GM21447 (cell line): ENCODE measurements around the gene MORN5.

Experiments used
- ATAC-seq: cut with Tn5 transposase; IDR thresholded peaks from one replicate; pipeline ENCODE4 v1.9.1; 2021; ENCODE audit not compliant: unreplicated experiment

MORN5 gene

GRCh38 chr9:122228568-122229484, 69.1 kb downstream of the MORN5 start, which contains the start of gene LHX6:
TSS of gene LHX6 (minus strand) at chr9:122228957. CDS start at chr9:122228740, 217 bp downstream.
- no peak for ATAC-seq

GRCh38 chr9:122229485-122229837, 69.8 kb downstream of the MORN5 start:
- no peak for ATAC-seq

- ATAC-seq = no peak
Observed at GRCh38 chr9:122232796-122233306, 73.1 kb downstream of the MORN5 start.

GRCh38 chr9:122234022-122234748, 74.5 kb downstream of the MORN5 start:
- no peak for ATAC-seq

GRCh38 chr9:122236681-122237080, 77.0 kb downstream of the MORN5 start:
- ATAC-seq = no peak

- ATAC-seq = no peak
Observed at GRCh38 chr9:122239722-122240121, 80.0 kb downstream of the MORN5 start.

GRCh38 chr9:122244349-122244748, 84.6 kb downstream of the MORN5 start:
- ATAC-seq = no peak

- ATAC-seq = no peak
Observed at GRCh38 chr9:122246666-122247065, 87.0 kb downstream of the MORN5 start.

GRCh38 chr9:122248448-122248865, 88.7 kb downstream of the MORN5 start:
- ATAC-seq = no peak
